ENCODE results near the gene PEMT. TPM values are rescaled to one million over a fixed set of nuclear protein-coding genes. Genes with fewer than 3 reads are reported as not detected.

The PEMT gene
- total and polyA plus RNA-seq, 2 of the 8 experiments (the other 6 are each of a cell fraction or from before 2014, with no cell fraction given), result 42.0 to 118 TPM

GRCh38 chr17:17492571-17492970, 98.9 kb downstream of the PEMT start (continued):
- TF ChIP-seq CTCF (IDR thresholded peaks at IDR 0.05; ENCODE audit: control extremely low read depth in 1 of 3, insufficient read depth in 1 of 3, low read depth in 1 of 3, low read length in 3 of 3) (no peak), EGR1 (IDR thresholded peaks at IDR 0.05; ENCODE audit: borderline replicate concordance, low read depth, low read length) (no peak), NRF1 (IDR thresholded peaks at IDR 0.05; ENCODE audit: low read depth, low read length) (no peak), TAF1 (IDR thresholded peaks at IDR 0.05; ENCODE audit: low read depth, low read length) (no peak), KDM5A (IDR thresholded peaks at IDR 0.05; ENCODE audit: low read length) (no peak), HDAC6 (IDR thresholded peaks at IDR 0.05; ENCODE audit: low read depth, low read length) (no peak), POLR2A (IDR thresholded peaks at IDR 0.05; ENCODE audit: control extremely low read depth in 1 of 2, low read depth in 2 of 2, low read length in 2 of 2) (no peak)

Data from H1 (cell line).